Measurements from ENCODE around the gene PCP4L1. TPM values are rescaled to one million over a fixed set of nuclear protein-coding genes. Genes with fewer than 3 reads are reported as not detected.

PCP4L1 gene
- total RNA-seq, 1 donor from 2014 or later, result not detected

- TF ChIP-seq CTCF (IDR thresholded peaks at IDR 0.05; ENCODE audit: borderline replicate concordance), result no peak
- Histone ChIP-seq H3K4me3 (peak overlapping the region; percentile 85), H3K4me1 (peaks cover 33% of the 10 kb centered on the region), H3K9me3 (replicated peaks) (no peaks in the 10 kb centered on the region), H3K27me3 (ENCODE audit: low read depth) (peaks cover 6% of the 10 kb centered on the region), H3K27ac (replicated peaks) (peak overlapping the region; percentile 69), H3K36me3 (no peaks in the 10 kb centered on the region)
- DNase-seq, result no peak
- intact Hi-C loops (cut with micrococcal nuclease), result no loop called here
Observed at GRCh38 chr1:161307230-161307768, 48.8 kb downstream of the PCP4L1 start.

- Histone ChIP-seq H3K27ac (replicated peaks) (peak overlapping the region; percentile 69), H3K9me3 (replicated peaks) (no peaks in the 10 kb centered on the region), H3K4me3 (peak overlapping the region; percentile 85), H3K36me3 (no peaks in the 10 kb centered on the region), H3K27me3 (ENCODE audit: low read depth) (peaks cover 6% of the 10 kb centered on the region), H3K4me1 (peaks cover 33% of the 10 kb centered on the region)
- no peak for TF ChIP-seq CTCF (IDR thresholded peaks at IDR 0.05; ENCODE audit: borderline replicate concordance)
- intact Hi-C loops (cut with micrococcal nuclease), result no loop called here
- no peak for DNase-seq
Observed at GRCh38 chr1:161307892-161308638, 49.5 kb downstream of the PCP4L1 start.

GRCh38 chr1:161309868-161310267 lies 51.3 kb downstream of the PCP4L1 start, which contains the start of gene MPZ:
Gene MPZ (minus strand): TSS chr1:161309968. CDS start chr1:161309905, 63 bp downstream.
- H3K27ac ChIP-seq (replicated peaks), result peak within 1 kb of the TSS; percentile 36
- intact Hi-C loops (cut with micrococcal nuclease), result no loop called here
- H3K9me3 ChIP-seq (replicated peaks), result no peaks in the 10 kb centered on the region
- DNase-seq, result no peak
- peaks cover 6% of the 10 kb centered on the region for H3K27me3 ChIP-seq (ENCODE audit: low read depth)
- peaks cover 36% of the 10 kb centered on the region for H3K4me1 ChIP-seq
- TF ChIP-seq CTCF (IDR thresholded peaks at IDR 0.05; ENCODE audit: borderline replicate concordance), result no peak
- H3K4me3 ChIP-seq, result peak within 1 kb of the TSS; percentile 15
- H3K36me3 ChIP-seq, result no peaks in the 10 kb centered on the region

GRCh38 chr1:161311595-161312181 lies 53.1 kb downstream of the PCP4L1 start:
- Histone ChIP-seq H3K27ac (replicated peaks) (no peak overlapping the region), H3K4me1 (peaks cover 37% of the 10 kb centered on the region), H3K27me3 (ENCODE audit: low read depth) (peaks cover 6% of the 10 kb centered on the region), H3K4me3 (no peak overlapping the region), H3K36me3 (no peaks in the 10 kb centered on the region), H3K9me3 (replicated peaks) (no peaks in the 10 kb centered on the region)
- DNase-seq, result no peak
- TF ChIP-seq CTCF (IDR thresholded peaks at IDR 0.05; ENCODE audit: borderline replicate concordance), result no peak
- intact Hi-C loops (cut with micrococcal nuclease), result no loop called here

GRCh38 chr1:161313554-161314200 lies 55.1 kb downstream of the PCP4L1 start:
- intact Hi-C loops (cut with micrococcal nuclease), result no loop called here
- Histone ChIP-seq H3K27me3 (ENCODE audit: low read depth) (peaks cover 6% of the 10 kb centered on the region), H3K36me3 (peaks cover under 1% of the 10 kb centered on the region), H3K4me1 (peaks cover 46% of the 10 kb centered on the region), H3K9me3 (replicated peaks) (no peaks in the 10 kb centered on the region), H3K4me3 (peak overlapping the region; percentile 88), H3K27ac (replicated peaks) (peak overlapping the region; percentile 96)
- DNase-seq, result no peak
- no peak for TF ChIP-seq CTCF (IDR thresholded peaks at IDR 0.05; ENCODE audit: borderline replicate concordance)

All from left ventricle myocardium inferior (tissue), 1 donor.